HG03460 (cell line): ENCODE data around the gene PPM1M.

Experiments used
- ATAC-seq: cut with Tn5 transposase; IDR thresholded peaks from one replicate; pipeline ENCODE4 v1.9.1; 2021; ENCODE audit not compliant: unreplicated experiment

Gene PPM1M

DNA sequence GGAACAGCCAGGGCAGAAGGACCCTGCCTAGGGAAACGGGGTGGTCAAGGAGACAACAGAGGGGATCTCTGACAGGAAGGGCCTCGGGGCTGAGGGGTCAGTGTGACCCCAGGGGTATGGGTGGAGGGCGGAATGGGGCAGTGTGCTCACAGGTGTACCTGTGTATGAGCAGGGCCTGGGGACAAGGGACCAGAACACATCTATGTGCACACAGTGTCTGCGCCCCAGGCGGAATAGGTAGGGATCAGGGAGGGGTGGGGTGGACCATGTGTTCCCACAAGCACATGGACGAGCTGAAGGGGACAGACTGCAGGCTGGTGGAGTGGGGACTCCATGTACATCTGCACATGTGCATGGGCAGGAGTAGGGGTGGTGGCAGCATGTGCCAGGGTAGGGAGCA lies 15.1 kb upstream of the PPM1M start:
- no peak for ATAC-seq

DNA sequence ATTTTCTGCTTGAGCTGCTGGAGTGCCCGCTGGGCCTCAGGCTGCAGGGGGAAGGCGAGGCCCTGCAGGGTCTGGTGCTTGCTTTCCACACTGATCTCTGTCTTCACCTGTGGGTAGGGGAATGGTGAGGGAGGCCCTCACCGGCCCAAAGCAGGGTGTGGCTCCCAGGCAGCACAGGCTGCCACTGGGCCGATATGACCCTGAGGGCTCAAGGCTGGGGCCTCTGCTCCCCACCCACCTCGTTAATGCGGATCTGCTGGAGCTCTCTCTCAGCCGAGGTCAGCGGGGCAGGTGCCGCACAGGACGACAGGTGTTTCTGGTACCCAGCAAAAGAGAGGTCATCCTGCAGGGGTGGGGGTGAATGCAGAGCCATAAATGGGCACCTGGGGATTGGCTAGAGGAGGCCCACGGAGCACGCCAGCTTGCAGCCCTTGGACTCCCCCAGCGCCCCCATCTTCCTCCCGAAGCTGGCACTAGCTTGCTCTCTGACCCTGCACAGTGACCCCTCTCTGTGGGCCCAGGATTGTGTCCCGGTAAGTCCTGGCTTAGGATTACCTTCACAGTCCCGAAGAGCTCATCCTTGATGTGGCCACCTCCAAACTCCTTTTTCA lies 14.6 kb upstream of the PPM1M start:
- ATAC-seq: no peak

DNA sequence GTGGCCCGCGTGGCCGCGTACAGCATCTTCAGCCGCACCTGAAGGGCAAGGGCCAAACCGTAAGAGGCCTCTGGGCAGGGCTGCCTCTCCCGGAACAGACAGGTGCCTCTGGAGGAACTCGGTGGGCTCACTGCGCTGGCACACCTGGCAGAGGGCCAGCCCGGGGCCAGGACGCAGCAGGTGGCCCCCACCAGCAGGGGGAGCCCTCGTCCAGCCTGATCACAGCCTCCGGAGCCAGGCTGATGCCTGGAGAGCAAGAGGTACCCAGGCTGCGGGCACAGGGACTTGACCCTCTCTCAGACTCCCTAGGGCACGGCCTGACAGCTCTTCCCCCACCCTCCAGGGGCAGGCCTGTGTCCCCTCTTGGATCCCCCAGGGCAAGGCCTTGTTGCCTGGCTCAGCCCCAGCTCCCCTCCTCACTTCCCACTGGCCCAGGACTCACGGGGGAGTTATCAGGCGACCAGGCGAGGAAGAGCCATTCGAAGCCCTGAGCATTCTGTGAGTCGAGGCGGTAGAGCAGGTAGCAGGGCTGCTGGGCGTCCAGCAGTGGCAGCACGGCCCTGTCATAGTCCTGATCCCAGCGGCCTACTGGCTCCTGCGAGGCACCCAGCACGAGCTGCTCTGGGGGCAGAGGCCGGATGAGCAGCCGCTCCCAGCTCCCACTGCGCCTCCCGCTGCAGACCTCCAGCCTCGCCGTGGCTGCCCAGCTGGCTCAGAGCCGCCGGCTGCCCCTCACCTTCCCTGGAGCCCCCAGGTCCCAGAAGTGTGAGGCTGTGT lies 13.9 kb upstream of the PPM1M start:
- ATAC-seq: no peak

DNA sequence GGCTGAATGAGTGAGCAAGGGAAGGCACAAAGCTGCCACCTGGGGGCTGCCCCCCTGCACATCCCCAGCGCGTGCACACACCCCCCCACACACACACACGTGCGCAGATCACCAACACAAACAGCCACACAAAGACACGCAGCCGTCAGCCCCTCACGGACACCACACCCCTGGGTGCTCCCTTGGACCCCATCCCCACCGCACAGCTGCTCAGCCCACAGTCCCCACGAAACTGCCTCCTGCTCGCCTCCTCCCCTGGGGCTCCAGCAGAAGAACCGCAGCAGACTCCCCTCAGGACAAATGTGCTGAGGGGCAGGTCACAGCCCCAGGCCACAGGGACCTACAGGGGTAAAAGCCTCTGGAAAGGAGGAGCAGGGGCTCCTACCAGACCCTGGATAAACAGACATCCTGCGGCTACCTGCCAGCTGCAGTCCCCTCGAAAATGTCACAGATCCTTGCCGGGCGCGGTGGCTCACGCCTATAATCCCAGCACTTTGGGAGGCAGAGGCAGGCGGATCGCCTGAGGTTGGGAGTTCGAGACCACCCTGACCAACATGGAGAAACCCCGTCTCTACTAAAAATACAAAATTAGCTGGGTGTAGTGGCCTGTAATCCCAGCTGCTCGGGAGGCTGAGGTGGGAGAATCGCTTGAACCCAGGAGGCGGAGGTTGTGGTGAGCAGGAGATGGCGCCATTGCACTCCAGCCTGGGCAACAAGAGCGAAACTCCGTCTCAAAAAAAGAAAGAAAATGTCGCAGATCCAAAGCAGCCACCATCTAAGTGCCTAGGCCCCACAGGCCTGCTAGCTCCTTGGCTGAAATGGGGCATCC lies 13.1 kb upstream of the PPM1M start:
- ATAC-seq: no peak

DNA sequence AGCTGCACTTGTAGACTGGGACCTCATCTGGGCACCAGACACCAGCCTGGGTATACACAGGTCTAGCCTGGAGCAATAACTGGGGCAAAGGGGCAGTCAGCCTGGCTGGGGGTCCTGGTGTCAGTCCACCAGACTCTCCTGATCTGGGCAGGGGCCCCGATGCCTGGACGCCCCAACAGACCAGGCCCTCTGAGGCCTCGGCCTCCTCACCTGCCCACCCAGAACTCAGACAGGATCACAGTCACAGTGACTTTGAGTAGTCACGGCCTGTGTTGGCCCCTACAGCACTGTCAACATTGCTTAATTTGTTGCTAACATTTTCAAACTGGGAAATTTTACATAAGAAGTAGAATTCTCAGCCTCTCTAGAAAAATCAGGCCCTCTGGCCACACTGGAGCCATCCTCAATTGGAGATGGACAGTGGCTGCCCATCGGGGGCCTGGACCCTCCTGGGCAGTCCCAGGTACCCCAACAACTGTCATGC lies 12.4 kb upstream of the PPM1M start:
- no peak for ATAC-seq

DNA sequence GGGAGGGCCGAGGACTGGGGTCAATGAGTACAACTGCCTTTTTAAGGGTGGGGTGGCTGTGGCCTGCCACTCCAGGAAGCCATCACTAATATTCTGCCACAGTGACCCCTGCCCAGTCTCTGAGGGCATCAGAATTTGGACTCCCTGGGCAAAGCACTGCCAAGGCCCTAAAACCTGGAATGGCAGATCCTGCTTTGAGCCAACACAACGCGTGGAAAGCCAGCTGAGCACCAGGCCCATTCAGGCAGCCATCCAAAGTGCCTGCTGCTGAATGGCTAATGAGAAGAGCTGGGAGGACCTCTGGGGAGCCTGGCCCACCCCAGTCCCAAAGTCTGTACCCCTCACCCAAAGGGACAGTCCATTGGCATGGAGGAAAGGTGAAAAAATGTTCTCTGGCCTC lies 11.6 kb upstream of the PPM1M start:
- no peak for ATAC-seq

DNA sequence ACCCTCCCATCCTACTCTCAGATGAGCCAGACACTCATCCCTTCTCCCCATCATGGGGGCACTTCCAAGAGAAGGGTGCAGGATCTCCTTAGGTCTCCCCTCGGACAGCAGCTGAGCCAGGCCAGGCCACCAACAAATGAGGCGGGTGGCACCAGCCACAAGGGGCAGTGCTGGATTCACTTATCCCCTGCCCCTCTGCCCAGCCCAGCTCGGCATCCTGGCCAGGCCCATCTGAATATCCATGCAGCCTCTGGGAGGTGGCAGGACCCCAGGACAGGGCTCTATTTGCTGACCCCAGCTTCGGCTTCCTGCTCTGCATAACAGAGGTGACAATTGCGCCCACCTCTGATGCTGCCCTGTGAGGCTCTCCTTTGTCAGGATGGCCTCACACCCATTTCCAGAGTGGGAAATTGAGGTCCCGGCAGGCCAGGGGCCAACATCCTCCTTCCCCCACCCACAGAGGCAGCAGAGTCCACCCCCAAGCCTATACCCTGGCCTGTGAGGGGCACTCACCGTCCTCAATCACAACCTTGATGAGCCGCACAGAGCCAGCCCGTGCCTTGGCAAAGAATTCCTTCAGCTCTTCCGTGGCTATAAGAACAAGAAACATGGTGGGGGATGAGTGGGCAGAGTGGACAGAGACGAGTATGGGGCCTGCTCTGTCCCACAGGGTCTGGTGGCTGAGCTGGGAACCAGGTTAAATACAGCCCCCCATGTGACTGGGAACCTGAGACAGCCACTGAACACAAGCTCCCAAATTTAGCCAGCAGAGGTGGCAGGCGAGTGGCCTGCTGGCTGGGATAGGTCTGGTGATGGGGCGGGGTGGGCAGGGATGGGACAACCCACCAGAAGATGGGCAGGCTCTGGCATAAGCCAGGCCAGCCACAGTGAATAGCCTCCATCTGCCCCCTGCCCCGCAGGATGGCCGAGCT lies 10.8 kb upstream of the PPM1M start:
- no peak for ATAC-seq

DNA sequence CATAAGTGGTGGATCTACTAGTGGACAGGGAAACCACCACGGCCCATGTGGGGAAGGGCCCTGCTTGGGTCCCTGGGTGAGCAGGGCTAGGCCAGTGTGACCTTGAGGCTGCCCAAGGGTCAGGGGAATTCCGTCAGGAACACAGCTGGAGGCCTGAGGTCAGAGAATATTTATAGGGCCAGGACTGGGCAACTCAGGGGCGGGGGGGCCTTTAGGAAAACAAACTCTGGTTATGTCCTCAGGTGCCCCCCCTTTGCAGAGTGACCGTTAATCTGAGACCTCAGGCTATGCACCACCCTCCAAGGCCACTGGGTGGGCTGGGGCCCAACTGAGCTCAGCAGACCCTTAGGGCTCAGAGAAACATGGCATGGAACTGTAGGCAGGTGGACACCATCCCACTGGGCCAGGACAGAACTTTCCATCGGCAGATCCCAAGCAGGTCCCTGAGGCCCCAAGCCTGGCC lies 9.1 kb upstream of the PPM1M start:
- ATAC-seq: no peak

DNA sequence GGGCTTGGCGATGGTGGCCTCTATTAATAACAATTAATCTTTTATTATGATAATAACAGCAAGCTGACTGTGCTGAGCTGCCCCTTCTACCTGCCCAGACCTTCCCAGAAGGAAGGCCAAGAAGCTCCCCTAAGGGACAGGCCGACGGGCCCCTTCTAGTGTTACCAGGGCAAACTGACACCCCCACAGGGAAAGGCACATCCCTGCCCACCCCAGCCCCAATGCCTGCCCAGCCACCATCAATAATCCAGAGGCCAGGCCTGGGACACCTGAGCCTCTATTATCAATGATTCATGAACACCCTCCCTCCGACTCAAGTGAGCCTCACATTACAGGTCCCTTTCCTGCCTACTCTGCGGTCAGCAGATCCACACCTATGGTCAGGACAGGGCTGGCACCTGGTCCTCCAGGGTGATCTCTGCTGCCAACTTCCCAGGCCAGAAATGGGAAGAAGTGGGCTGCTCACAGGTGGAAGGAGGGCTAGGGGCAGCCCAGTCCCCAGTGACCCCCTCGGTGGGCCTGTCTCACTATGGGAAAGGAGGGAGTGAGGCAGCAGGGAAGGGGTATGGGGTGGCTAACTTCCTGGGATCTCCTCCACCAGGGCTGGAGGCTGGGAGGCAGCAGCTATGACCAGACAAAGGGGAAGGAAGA lies 8.4 kb upstream of the PPM1M start:
- no peak for ATAC-seq

DNA sequence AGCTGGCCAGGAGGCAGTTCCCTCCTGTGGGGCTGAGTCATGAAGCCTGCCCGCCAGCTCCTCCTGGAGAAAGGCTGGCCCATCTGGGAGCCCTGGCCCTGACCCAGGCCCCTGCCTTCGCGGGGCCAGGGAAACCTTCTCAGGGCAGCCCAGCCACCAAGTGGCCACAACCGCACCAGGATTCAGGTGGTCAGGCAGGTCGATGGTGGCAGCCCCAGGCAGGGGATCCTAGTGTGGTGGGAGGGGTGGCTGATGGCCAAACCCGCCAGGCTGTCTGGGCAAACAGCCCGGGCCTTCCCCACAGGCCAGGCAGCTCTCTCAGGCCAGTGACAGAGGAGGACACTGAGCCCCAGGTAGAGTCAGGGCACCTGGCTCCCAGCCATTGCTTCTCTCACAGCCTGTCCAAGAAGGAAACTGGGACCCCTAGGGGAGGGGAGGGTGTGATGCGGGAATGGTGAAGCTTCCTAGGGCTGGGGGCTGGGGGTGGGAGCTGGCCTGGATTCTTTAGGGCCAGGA lies 7.8 kb upstream of the PPM1M start:
- ATAC-seq: no peak

DNA sequence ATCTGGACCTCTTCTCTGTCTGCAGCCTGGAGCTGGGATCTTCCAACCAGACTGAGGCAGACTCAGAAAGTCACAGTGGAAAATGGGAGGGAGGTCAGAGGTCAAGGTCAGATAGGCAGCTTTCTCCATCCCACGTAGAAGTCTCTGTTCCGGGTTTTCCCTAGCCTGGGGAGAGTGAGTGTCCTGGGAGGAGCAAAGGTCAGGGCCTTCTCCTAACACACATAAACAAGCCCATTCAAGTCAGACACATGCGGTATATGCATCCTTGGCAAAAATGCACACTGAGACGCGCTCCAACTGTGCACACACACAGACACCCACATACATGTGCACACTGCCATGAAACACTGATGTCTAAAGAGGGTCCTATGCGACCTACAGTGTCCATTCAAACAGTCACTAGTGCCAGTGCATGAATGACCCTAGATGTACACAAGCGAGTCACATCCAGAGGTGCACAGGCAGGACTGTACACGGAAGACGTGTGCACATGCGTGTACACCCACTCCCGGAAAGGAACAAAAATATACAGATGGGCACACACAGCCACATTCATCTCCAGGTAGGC lies 7.3 kb upstream of the PPM1M start:
- peak; percentile 16 for ATAC-seq

DNA sequence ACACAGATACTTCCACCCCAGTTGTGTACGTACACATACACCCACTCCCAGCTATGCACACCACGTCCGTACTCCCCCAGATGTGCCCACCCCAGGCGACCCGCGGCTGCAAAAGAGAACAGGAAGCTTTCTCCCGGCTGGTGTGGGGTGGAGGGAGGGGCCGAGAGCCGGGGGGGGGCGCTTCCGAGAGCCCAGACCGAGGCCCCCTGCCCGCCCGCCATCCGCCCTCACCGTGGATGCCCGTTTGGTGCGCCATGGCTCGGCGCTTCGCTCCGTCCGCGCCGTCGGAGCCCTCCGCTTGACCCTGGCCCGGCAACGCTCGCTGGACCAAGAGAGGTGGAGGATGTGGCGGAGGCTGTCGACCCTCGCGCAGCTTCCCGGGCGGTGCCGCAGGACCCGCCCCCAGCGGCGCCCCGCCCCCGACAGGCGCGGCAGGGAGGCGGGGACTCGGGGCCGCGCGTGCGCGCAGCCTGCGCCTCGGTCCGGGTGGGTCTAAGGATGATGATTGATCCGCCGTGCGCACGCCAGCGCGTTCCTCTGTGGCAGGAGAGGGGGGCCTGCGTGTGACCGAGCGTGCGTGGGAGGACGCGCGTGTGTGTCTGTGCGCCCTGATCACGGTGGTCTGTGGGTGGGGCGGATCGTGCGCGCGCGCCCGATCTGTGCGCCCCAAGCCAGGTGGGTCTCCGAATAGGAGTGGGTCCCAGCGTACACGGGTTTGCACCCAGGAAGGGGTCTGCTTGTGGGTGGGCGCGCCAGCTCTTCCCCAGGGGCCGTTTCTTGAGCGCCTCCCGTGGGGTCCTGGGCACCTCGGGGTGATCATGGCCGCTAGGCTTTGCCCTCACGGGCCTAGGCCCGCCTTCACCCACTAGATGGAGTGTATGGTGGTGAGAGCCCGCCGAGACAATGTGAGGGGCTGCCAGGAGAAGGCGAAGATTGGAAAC lies 6.5 kb upstream of the PPM1M start, which contains the start of gene TWF2:
TSS of gene TWF2 (minus strand) at position 398 of the 941 bp plus-strand sequence. CDS start at position 256, 142 bp downstream.
- peak; percentile 61 for ATAC-seq

DNA sequence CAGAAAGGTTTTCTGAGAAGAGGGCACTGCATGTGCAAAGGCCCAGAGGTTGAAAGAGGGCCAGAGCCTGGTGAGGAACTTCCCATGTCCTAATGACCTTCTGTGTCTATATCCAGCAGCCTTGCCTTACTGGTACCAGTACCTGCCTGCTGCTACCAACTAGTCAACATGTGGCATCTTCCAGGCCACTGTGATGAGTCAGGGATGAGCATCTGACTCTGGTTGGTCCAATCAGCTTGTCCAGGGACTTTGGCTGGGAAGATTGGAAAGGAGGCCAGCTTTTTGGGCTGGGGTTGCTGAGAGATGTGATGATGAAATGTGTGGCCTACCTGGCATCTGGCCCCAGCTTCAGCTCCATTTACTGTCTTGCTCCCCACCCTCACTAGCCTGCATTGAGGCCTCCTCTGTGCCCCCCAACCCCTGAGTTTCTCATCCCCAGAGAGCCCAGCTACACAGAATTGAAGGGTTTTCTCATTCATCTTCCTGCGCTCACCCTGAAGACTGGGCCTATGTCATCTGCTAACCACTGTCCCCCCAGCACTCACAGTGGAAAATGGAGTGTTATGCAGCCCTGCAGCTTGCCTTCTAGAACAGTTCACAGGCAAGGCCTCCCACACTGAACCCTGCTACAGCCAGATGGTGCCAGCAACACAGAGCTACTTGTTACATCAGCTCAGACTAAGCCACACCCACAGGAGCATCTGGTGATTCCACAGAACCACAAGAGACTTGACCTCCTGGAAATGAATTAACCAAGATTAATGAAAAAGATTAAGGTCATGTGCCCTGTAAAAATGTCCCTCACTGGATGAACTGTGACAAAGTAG lies 5.3 kb upstream of the PPM1M start:
- ATAC-seq: no peak

DNA sequence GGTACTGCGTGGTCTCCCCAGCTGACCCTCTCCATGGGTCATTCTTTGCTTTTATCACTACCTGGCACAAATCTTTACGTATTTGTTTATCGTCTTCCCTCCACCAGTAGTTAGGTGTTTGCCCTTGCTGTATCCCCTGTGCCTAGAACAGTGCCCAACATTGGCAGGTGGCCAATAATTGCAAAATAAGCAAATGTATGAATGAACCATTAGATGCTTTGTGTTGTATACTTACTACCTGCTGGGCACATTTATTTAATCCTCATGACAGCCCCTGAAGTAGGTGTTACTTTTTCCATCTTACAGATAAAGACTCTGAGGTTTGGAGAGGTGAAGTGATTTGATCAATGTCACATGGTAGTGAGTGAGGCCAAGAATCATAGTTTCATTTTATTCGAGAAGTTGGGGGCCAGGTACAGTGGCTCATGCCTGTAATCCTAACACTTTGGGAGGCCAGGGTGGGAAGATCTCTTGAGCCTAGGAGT lies 4.6 kb upstream of the PPM1M start:
- ATAC-seq: no peak

DNA sequence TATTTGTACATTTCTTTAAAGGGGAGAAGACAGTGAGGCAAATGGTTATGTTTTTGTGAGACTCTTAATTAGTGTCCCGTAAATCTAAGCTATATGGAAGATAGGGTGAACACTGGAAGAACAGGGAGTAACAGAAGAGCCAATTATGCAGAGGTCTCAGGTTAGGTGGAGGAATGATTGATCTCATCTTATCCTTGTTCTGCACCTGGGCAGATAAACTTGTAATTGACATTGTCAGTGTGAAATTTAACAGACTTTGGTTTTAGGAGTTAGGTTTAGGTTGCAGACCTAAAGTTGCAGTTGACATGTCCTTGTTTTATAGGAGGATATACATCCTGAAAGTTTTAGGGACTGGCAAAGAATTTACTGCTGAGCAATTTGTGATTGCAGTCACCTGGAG lies 3.5 kb upstream of the PPM1M start:
- ATAC-seq: no peak

DNA sequence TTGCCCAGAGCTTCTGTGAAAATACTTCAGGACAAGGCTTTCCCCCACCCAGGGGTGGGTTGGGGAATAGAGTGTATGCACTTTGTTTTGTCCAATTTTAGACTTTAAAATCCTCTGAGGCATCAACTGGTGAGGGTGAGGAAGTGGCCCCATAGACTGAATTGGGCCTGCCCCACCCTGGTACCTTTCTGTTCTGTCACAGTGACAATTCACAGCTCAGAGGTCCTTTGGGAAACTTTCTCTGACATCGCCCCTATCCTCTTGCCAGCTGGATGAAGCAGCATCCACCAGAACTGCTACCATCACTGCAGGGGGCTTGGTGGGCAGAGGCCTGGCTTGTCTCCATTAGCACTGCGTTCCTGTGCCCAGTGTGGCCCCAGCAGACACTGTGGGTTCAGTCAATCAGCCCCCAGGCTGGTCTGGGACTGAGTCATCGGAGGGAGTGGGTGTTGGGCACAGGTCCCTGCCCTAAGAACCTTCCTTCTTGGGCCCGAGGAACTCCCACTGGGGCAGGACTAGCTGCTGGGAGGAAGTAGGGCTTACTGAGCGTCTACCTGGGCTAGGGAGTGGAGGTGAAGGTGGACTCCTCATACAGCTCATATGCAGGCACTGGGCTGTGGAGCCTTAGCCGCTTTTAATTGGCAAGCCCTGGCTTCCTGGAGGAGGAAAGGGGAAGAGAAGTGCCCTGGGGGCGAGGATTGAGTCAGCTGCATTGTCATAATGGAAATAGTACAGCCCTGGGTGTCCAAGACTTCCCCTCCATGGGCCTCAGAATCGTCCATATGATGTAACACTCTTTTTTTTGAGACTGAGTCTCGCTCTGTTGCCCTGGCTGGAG lies 1.5 kb upstream of the PPM1M start:
- ATAC-seq: peak; percentile 30
